HL-60 (cell line): ENCODE results near the gene GID8.
A peak's percentile ranks its signal among the peaks of the same experiment; 100 is the strongest.

Source experiments
- DNase-seq, 2 experiments: peaks; one replicate each; pipeline ENCODE4 v3.0.0-alpha.2; 2010 to 2020; ENCODE audit warnings: low read depth in 1 of 2, low spot score in 1 of 2
- H3K27ac ChIP-seq: fragments of 250-450 bp; sonication (Bioruptor Pico); replicated peaks from 2 replicates; pipeline ENCODE4 v1.5.1; 2020; ENCODE audit warnings: mild to moderate bottlenecking, moderate library complexity
- H3K27me3 ChIP-seq: fragments of 250-450 bp; sonication (Bioruptor Pico); 2 replicates; pipeline ENCODE4 v1.5.1; 2021; ENCODE audit warnings: mild to moderate bottlenecking, moderate library complexity; ENCODE audit not compliant: insufficient read depth, poor library complexity, severe bottlenecking
- H3K4me3 ChIP-seq: replicated peaks from 2 replicates; pipeline ENCODE4 v1.5.1; 2011; ENCODE audit warnings: mild to moderate bottlenecking, control low read depth, low read length; ENCODE audit not compliant: insufficient read depth
- CTCF ChIP-seq: IDR thresholded peaks from one replicate; pipeline ENCODE4 v1.5.1; 2011; ENCODE audit warnings: low read length, control low read depth, inconsistent platforms; ENCODE audit not compliant: insufficient read depth
- GABPA ChIP-seq: IDR thresholded peaks from 2 replicates; pipeline ENCODE4 v1.6.1; 2012; ENCODE audit warnings: low read depth
- POLR2AphosphoS5 ChIP-seq: IDR thresholded peaks from 2 replicates; pipeline ENCODE4 v1.6.1; 2012; ENCODE audit warnings: low read depth
- SPI1 ChIP-seq: IDR thresholded peaks from 2 replicates; pipeline ENCODE4 v1.6.1; 2012; ENCODE audit warnings: low read depth, mild to moderate bottlenecking, borderline replicate concordance
- TF ChIP-seq, protein P1 (sequence below): IDR thresholded peaks from 2 replicates; pipeline ENCODE4 v1.6.1; 2012; ENCODE audit warnings: low read depth; ENCODE audit not compliant: insufficient replicate concordance

GID8 gene

GRCh38 chr20:62967628-62968351 is 29.8 kb downstream of the GID8 start:
- no peak overlapping the region for H3K4me3 ChIP-seq
- TF ChIP-seq CTCF, result no peak
- TF ChIP-seq POLR2AphosphoS5, result peak; percentile 42; the same call in 1 of the 2 replicates
- H3K27ac ChIP-seq, result no peak overlapping the region
- no peak for DNase-seq
- peaks cover 7% of the 10 kb centered on the region for H3K27me3 ChIP-seq

- H3K27ac ChIP-seq, result no peak overlapping the region
- no peak for TF ChIP-seq SPI1
- no peak for TF ChIP-seq GABPA
- no peak for TF ChIP-seq POLR2AphosphoS5
- no peak for TF ChIP-seq CTCF
- TF ChIP-seq, protein P1, sequence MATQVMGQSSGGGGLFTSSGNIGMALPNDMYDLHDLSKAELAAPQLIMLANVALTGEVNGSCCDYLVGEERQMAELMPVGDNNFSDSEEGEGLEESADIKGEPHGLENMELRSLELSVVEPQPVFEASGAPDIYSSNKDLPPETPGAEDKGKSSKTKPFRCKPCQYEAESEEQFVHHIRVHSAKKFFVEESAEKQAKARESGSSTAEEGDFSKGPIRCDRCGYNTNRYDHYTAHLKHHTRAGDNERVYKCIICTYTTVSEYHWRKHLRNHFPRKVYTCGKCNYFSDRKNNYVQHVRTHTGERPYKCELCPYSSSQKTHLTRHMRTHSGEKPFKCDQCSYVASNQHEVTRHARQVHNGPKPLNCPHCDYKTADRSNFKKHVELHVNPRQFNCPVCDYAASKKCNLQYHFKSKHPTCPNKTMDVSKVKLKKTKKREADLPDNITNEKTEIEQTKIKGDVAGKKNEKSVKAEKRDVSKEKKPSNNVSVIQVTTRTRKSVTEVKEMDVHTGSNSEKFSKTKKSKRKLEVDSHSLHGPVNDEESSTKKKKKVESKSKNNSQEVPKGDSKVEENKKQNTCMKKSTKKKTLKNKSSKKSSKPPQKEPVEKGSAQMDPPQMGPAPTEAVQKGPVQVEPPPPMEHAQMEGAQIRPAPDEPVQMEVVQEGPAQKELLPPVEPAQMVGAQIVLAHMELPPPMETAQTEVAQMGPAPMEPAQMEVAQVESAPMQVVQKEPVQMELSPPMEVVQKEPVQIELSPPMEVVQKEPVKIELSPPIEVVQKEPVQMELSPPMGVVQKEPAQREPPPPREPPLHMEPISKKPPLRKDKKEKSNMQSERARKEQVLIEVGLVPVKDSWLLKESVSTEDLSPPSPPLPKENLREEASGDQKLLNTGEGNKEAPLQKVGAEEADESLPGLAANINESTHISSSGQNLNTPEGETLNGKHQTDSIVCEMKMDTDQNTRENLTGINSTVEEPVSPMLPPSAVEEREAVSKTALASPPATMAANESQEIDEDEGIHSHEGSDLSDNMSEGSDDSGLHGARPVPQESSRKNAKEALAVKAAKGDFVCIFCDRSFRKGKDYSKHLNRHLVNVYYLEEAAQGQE, result no peak
- H3K27me3 ChIP-seq, result peaks cover 14% of the 10 kb centered on the region
- H3K4me3 ChIP-seq, result no peak overlapping the region
- peak in 1 of 2 experiments; percentile 18 for DNase-seq
Measured at GRCh38 chr20:62968378-62969178, 30.6 kb downstream of the GID8 start.

DNA sequence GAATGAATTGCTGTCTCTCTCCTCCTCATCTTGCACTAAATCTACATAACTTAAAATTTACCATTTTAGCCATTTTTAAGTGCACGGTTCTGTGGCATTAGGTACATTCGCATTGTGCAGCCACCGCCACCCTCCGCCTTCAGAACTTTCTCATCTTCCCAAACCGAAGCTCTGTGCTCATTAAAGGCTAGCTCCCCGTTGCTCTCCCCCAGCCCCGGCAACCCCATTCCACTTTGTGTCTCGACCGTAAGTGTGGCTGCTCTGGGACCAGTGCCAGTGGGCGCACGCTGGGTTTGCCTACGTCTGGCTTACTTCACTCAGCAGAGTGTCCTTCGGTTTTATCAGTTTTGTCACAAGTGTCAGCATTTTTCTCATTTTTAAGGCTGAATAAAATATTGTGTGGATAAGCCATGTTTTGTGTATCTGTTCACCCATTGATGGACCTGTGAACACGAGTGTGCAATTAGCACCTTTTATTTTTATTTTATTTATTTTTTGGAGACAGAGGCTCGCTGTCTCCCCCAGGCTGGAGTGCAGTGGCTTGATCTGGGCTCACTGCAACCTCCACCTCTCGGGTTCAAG is 31.3 kb downstream of the GID8 start:
- no peak for DNase-seq
- Histone ChIP-seq H3K4me3 (no peak overlapping the region), H3K27me3 (peaks cover 21% of the 10 kb centered on the region)

More for the DNA sequence above, 31.3 kb downstream of the GID8 start:
- TF ChIP-seq POLR2AphosphoS5, result no peak; the same call in 1 of the 2 replicates
- TF ChIP-seq, protein P1, result no peak
- H3K27ac ChIP-seq, result no peak overlapping the region
